GM18868 (cell line): ENCODE measurements around the gene ADRB1.

Source experiments
- ATAC-seq: cut with Tn5 transposase; IDR thresholded peaks from one replicate; pipeline ENCODE4 v1.9.1; 2021; ENCODE audit warnings: mild to moderate bottlenecking, moderate library complexity; ENCODE audit not compliant: unreplicated experiment

ADRB1 gene

DNA sequence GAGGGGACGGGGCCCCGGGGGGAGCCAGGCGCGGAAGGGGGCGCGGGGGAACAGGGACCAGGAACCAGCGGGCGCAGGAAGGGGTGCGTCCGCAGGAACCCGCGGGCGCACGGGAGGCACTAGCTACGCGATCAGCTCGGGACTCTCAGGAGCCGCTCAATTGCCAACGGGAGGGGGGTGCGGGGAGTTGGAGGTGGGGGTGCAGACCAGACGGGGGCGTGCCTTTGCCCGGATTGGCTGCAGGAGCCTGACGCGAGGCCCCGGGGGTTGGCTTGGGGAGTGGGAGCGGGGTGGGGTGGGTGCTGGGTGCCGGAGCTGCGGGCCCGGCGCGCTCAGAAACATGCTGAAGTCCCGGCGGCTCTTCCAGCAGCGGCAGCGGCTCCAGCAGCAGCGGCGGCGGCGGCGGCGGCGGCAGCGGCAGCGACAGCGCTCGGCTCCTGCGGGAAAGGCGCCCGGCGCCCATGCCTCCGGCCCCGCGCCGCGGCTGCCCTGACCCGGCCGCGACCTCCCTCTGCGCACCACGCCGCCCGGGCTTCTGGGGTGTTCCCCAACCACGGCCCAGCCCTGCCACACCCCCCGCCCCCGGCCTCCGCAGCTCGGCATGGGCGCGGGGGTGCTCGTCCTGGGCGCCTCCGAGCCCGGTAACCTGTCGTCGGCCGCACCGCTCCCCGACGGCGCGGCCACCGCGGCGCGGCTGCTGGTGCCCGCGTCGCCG lies at the start of gene ADRB1:
Gene ADRB1 (plus strand): TSS at position 335 of the 715 bp plus-strand sequence. CDS start 267 bp downstream, at position 602.
- peak; percentile 72 for ATAC-seq

DNA sequence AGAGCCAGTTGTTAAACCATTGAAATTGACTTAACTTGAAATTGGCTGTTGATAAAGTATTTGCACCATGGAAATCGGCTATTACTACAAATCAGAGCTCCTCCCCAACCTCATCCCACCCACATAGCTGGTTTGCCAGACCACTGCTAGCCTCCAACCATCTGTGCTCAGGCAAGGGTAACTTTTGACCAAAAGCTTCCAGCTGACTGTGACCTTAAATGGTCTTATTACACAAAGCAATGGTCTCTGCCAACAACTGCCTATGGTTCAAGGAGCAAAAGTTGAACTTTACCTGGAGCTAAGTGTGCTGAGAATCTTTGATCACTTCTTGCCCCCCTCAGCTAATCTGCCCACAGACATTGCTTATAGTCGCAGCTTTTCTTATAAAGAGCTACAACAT lies 48.5 kb upstream of the ADRB1 start:
- no peak for ATAC-seq

GRCh38 chr10:113997428-113997827 lies 46.2 kb upstream of the ADRB1 start:
- no peak for ATAC-seq

GRCh38 chr10:113999531-113999930 lies 44.1 kb upstream of the ADRB1 start:
- ATAC-seq = no peak

DNA sequence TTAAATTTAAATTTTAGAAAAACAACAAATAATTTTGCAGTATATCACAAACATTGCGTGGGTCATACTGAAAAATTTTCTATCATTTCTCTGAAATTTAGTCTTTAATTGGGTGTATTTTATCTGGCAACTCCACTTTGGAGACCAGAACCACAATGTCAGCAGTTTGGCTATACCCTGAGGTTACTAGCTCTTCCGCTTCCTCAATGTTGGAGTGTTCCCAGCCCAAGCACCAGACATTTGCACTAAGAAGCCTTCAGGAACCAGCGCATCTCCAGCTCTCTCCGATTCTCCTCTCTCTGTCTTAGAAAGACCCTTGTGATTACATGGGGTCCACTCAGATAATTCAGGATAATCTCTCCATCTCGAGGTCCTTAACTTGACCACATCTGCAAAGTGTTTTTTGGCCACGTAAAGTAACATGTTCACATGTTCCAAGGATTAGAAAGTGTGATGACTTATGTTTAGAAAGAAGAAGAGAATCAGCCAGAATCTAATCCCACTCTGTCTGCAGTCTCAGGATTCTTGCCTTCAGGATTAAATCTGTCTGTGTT lies 43.1 kb upstream of the ADRB1 start:
- no peak for ATAC-seq

DNA sequence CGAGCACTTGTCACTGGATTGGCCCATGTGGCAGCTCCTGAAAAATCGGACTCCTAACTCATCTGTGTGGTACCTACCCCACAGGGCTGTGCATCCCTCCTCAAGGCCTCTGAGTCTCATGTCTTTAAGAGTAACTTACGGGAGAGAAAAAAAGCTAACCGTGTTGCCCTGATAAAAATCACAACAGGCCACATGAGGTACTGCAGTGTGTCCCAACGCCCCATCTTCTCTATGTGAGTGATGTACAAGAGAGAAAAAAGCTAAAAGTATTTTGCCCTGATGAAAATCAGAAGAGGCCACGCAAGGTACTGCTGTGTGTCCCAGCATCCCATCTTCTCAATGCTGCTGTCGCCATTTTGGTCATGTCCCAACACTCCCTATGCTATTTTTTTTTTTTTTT lies 41.2 kb upstream of the ADRB1 start:
- no peak for ATAC-seq

- ATAC-seq = no peak
Observed at GRCh38 chr10:114003161-114003941, 40.3 kb upstream of the ADRB1 start.

GRCh38 chr10:114009281-114009996 lies 34.2 kb upstream of the ADRB1 start:
- ATAC-seq = no peak

GRCh38 chr10:114010316-114010715 lies 33.4 kb upstream of the ADRB1 start:
- no peak for ATAC-seq

DNA sequence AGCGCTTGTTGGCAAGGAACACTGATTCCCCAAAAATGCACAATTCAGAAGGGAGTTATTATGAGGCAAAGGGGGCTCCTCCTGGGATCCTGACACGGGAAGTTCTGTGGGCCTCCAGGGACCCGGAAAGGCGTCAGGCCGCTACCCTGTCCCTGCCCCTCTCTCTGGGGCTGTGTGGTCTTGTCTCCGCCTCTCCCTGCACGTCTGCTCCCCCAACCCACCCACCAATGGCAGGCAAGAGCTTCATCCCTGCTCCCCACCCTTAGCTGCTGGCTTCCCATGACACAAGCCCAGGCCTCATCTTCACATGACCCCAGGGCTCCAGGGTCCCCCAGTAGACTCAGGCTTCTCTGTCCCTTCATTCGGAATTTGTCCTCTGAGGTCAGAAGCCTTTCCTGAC lies 31.0 kb upstream of the ADRB1 start:
- no peak for ATAC-seq

DNA sequence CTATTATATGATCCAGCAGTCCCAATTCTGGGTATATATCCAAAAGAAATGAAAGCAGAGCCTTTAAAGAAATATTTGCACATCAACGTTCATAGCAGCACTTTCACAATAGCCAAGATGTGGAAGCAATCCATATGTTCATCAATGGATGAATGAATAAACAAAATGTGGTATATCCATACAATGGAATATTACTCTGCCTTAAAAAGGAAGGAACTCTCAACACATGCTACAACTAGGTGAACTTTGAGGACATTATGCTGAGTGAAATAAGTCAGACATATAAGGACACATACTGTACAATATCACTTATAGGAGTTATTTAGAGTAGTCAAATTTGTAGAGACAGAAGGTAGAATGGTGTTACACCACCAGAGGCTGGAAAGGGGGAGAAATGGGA lies 28.0 kb upstream of the ADRB1 start:
- ATAC-seq = no peak

GRCh38 chr10:114017271-114017670 lies 26.4 kb upstream of the ADRB1 start:
- ATAC-seq = no peak

GRCh38 chr10:114017873-114018272 lies 25.8 kb upstream of the ADRB1 start:
- ATAC-seq = no peak

GRCh38 chr10:114019226-114019625 lies 24.4 kb upstream of the ADRB1 start:
- no peak for ATAC-seq

DNA sequence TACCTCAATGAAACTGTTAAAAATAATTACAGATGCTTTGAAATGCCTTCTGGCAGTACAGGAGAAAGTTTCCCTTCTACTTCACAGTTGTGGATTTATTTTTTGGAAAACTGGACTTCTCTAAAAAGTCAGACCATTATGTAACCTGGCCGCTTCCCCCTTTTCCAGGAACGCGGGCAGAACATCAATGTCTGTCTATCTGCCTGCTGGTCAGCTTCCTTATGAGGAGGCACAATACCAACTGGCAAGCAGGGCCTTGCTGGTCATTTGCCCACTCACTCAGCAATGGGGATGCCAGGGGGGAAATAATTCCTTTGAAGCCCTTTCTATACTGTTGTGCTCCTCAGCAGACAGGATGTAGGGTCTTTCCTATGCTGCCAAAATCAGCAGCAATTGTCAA lies 22.5 kb upstream of the ADRB1 start:
- ATAC-seq = no peak

GRCh38 chr10:114021717-114022680 lies 21.7 kb upstream of the ADRB1 start:
- no peak for ATAC-seq

DNA sequence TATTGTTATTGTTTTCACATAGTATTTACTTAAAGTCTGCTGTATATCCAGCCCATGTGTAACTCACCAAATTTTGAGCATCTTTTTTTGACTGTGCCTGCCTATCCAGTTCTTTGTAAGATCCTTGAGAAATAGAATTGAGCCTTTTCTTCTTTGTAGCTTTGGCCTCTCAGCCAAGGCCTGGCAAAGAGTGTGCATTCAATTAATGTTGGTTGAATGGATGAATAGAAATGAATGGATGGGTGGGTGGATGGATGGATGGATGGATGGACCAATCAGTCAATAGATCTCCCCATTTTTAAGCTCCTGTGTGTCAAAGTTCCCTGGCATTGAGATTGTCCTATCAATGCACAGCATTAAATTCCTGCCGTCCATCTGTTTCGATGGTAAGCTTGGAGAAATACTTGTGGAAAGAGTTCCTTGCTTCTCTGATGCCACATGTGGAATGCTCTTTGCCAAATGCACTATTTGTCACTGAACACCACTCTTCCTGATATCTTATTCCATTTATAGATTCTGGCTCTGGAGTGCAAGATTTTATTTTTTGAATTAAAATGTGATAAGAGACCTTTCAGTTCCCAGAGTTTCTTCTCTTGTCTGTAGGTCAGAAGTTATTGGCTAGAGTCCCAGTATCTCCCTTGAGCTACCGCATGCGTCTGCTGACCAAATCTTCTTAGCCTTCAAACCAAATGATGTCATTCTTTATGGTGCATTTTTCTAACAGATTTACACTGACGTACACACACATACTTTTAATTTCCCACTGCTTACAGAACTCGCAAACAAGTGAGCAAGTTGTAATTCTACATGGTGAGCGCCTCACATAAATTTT lies 20.7 kb upstream of the ADRB1 start:
- ATAC-seq = no peak

GRCh38 chr10:114024876-114025610 lies 18.6 kb upstream of the ADRB1 start:
- peak; percentile 71 for ATAC-seq
